SW 1271 (cell line): ENCODE measurements around the gene LRRC3.

ENCODE experiments used
- DNase-seq, 2 experiments: peaks; one replicate each; lab custom pipeline; 2025; lab: John Stamatoyannopoulos, UW

The LRRC3 gene

DNA sequence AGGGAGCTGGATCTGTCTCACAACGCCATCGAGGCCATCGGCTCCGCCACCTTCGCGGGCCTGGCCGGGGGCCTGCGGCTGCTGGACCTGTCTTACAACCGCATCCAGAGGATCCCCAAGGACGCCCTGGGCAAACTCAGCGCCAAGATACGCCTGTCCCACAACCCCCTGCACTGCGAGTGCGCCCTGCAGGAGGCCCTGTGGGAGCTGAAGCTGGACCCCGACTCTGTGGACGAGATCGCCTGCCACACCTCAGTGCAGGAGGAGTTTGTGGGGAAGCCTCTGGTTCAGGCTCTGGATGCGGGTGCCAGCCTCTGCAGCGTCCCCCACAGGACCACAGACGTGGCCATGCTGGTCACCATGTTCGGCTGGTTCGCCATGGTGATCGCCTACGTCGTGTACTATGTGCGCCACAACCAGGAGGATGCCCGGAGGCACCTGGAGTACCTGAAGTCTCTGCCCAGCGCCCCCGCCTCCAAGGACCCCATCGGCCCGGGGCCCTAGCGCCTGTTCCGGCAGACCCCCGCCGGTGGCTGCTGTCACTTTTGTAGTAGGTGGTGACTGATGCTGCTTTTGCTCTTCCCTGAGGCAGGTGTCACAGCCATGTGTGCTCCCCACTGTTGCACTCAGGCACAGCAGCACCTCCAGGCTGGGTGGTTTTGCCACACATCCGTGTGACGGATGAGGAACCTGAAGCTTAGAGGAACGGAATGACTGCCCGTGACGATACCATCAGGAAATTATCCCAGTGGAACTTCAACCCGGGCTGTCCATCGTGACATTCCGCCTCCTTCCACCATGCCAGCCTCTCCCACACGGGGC, 1.8 kb downstream of the LRRC3 start:
- no peak for DNase-seq

GRCh38 chr21:44458971-44459711, 3.8 kb downstream of the LRRC3 start:
- no peak for DNase-seq

DNA sequence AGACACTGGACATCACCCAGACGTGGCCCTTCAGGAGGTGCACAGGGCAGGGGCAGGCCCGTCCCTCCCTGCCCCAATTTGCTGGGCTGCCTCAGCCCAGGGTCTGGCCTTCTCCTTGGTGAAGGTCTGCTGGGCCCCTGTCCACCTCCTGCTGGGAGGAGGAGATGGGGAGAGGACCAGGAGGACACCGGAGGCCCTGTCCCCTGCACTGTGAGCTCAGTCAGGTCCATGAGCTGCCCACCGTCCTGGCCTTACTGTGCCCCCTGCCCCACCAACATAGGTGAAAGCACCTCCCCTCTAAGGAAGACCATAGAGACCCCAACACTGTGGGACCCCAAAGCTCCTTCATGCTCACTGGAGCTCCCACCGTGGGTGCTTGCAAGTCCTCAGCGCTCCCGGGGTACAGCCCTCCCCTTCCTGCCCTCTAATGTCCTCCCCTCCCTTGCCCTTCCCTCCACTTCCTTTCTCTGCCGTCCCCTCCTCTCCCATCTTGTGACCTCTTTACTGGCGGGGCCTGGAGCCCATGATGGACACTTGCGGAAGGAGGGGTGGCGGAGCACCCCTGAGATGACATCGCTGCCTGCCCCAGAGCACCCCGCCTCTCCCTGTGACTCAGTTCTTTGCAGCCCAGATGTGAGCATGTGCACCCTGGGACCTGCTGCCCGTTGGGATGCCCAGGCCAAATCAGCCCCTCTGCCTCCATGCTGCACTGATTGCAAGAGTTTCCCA, 4.6 kb downstream of the LRRC3 start:
- no peak for DNase-seq

DNA sequence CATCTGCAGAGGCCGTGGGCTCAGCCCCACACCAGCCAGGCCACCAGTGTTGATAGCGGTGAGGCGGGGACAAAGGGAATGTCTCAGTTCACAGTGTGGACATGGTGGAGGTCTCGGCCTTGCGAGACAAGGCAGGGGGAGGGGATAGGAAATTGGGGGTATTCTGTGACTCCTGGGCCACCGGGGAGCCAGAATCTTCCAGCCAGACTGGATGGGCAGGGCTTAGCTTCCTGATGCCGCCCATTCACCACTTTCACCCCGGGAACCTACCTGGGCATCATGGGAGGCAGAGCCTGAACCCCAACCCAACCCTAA, 5.1 kb downstream of the LRRC3 start:
- no peak for DNase-seq

DNA sequence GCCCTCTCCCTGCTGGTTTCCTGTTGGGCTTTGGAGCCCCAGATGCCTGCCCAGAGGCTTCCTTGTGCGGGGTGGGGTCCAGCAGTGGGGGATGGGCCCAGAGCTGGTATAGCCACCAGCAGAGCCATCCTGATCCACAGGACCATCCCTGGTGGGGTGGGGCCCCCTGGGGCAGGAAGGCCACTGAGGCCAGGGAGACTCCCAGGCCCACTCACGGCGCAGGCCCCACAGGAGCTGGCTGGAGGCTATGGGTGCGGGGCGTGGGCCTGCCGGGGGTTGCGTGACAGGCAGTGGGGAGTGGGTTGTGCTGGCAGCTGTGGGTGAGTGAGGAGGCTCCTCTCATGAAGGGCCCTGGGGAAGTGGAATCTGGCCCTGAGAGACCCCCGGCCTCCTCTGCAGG, 5.7 kb downstream of the LRRC3 start:
- no peak for DNase-seq

- DNase-seq = no peak
Observed at GRCh38 chr21:44461464-44462001, 6.2 kb downstream of the LRRC3 start.

GRCh38 chr21:44462086-44462833, 7.0 kb downstream of the LRRC3 start:
- DNase-seq = no peak

GRCh38 chr21:44462834-44463200, 7.5 kb downstream of the LRRC3 start:
- no peak for DNase-seq

DNA sequence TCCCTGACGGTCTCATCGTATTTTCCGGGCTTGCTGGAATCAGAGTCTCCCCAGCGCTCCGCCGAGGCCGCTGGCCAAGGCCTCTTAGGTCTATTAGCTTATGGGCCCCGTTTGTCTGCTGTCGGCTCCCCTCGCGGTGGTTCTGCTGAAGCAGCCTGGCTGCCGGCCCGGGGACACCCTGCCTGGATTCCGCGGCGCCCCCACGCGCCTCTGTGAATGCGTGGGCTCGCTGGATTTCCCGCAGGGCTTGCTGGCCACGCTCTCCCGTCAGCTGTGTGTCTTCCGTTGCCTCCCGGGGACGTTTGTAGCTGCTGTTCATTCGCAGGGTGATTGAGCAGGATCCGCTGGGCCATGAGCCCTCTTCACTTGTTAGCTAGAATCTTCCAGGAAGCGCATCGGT, 8.4 kb downstream of the LRRC3 start:
- DNase-seq = no peak

DNA sequence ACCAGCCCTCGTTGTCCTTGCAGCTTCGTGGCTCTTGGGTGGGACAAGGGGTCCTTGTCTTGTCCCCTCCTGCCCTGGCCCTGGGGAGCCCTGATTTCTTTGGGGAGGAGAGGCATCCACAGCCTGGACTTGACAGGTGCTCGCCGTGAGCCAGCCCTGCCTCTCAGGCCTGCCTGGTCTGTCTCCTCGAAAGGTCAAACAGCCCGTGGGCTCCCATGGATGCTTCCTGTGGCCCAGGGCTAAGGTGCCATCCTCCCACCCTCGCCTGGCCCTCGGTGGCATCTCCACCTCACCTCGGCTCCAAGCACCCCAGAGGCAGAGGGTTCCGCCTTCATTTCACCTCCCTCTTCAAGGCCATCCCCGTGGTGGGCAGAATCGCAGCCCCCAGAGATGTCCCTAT, 9.0 kb downstream of the LRRC3 start:
- no peak for DNase-seq

DNA sequence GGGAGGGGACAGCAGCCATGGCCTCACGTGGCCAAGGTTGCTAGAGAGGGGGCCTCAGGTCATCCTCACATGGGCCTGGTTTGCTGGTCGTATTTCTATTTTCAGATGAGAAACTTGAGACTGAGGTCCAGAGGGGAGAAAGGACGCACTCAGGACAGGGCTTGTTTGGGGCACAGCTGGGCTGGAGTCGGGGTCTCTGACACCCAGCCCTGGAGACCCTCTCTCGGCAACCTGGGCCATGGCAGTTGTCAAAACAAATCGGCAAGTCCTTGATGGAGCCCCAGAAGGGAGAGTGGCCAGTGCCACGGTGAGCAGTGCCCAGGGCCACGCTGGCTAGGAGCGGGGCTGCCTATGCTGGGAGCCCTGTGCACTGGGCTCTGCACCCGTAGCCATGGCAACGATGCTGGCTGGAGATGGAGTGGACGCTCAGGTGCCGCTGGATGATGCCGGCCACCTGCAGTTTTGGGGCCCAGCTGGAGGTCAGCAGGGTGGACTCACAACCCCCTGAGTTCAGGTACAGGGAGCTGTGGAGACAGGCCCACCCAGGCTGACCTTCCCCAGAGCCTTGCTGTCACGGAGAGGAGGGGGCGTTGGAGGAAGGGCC, 11.1 kb downstream of the LRRC3 start:
- DNase-seq = no peak

- DNase-seq = no peak
Observed at GRCh38 chr21:44466996-44467858, 11.9 kb downstream of the LRRC3 start.

DNA sequence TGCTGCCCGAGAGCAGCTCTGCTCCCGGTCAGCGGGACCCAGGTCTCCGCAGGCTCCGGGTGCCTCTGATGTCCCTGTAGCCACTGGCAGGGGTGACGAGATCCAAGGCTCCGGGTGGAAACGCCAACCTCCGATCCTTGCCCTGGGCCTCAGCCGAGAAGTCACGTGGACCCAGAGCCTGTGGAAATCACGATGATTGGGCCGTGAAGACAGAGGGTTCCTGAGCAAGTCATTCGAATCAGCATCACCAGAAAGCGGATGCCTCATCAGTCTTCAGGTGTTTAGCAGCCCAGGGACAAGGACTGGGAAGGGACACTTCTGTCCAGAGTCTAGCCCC, 12.5 kb downstream of the LRRC3 start:
- DNase-seq = no peak

DNA sequence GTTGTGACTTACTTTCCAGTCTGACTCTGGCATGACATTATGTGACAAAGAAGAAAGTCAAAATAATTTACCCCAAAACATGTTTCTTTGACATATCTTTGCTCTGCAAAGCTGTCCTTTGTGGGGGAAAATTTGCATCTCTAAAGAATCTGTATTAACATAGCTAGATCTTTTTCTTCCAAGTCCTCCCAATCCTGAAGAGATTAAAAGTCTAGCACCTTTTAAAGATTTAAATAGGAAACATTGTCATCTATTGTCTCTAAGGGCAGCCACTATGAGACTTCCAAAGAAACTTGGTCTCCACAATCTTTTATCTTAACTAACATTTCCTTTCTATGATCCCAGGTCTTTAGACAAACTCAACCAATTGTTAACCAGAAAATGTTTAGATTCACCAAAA, 16.0 kb downstream of the LRRC3 start:
- no peak for DNase-seq

GRCh38 chr21:44471996-44472395, 16.7 kb downstream of the LRRC3 start:
- no peak for DNase-seq

DNA sequence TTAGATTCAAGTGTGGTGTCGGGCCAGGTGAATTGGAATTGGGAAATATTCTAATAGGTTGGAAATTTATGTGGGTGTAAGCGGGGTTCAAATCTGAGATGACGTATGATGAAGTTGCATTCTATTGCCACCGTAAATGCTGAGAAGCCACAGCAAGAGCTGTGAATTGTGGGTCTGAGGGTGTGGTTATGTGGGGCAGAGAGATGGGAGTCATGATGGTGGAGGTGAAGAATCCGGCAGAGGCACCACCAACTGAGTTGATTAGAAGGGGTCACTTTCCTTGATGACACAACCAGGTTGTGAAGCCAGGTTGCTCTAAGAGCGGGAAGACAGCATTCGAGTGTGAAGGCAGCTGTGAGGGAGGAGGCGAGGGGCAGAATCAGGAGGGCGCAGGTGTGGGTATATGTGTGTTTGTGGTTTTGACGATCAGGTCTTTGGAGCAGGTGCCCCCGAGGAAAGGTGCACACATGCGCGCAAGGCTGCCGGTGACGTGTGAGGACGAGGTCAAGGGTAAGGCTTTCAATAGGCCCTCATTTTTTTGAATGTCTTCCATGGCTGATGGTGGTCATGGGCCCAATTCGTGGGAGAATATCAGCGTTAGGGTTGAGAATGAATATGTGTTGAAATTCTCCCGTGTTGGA, 18.7 kb downstream of the LRRC3 start:
- no peak for DNase-seq

- DNase-seq = no peak
Observed at GRCh38 chr21:44475266-44475845, 20.0 kb downstream of the LRRC3 start.

DNA sequence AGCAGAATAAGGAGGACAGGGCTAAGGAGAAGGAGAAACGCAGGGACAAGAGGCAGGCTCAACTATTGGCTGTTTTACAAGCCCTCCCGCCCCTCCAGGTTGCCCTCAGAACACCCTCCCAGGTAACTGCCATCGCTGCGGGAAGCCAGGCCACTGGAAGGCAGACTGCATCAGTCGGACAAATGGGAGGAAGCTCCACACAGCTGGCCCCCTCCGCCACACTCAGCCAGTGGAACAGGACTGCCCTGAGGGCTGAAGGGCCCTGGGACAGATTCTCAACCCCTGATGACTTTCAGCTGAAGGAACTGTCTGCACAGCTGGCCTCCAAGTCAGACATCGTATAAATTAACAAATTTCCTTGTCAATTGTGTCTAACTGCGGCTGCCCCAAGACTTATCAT, 21.8 kb downstream of the LRRC3 start:
- no peak for DNase-seq

- DNase-seq = no peak
Observed at GRCh38 chr21:44477712-44478111, 22.4 kb downstream of the LRRC3 start.
